Lung (tissue), 12 donors: ENCODE results near the gene EXOC6B. TPM values are rescaled to one million over a fixed set of nuclear protein-coding genes. Genes with fewer than 3 reads are reported as not detected.

Experiments used
- ATAC-seq: fragments of 200-7000 bp; cut with Tn5 transposase; one replicate; pipeline ENCODE4 v1.9.1; 2020; ENCODE audit warnings: moderate number of reproducible peaks; ENCODE audit not compliant: insufficient read depth, low FRiP score
- DNase-seq, 3 donors: peaks; one replicate each; pipeline ENCODE4 v3.0.0-alpha.2; 2013 to 2017
- H3K27ac ChIP-seq, 2 donors: one replicate each; pipeline ENCODE4 v1.5.1; 2013; ENCODE audit warnings: mild to moderate bottlenecking in 2 of 2, moderate library complexity in 2 of 2, control low read depth in 1 of 2, inconsistent platforms in 1 of 2, low read depth in 1 of 2, low read length in 1 of 2
- H3K27me3 ChIP-seq, 3 donors: one replicate each; pipeline ENCODE4 v1.5.1; 2013; ENCODE audit warnings: low read length in 2 of 3; ENCODE audit not compliant: control insufficient read depth in 3 of 3, insufficient read depth in 3 of 3
- H3K36me3 ChIP-seq, 4 donors: one replicate each; pipeline ENCODE4 v1.5.1; 2013; ENCODE audit warnings: low read length in 4 of 4, mild to moderate bottlenecking in 1 of 4, moderate library complexity in 1 of 4; ENCODE audit not compliant: control insufficient read depth in 4 of 4, insufficient read depth in 4 of 4
- H3K4me1 ChIP-seq, 5 donors: one replicate each; pipeline ENCODE4 v1.5.1; 2013; ENCODE audit warnings: low read length in 5 of 5, mild to moderate bottlenecking in 2 of 5, moderate library complexity in 1 of 5; ENCODE audit not compliant: control insufficient read depth in 5 of 5, insufficient read depth in 5 of 5
- H3K4me3 ChIP-seq: one replicate; pipeline ENCODE4 v1.5.1; 2013; ENCODE audit warnings: mild to moderate bottlenecking, control low read depth, moderate library complexity
- H3K9ac ChIP-seq, 2 donors: one replicate each; pipeline ENCODE4 v1.5.1; 2013; ENCODE audit warnings: low read length in 2 of 2, control low read depth in 1 of 2; ENCODE audit not compliant: insufficient read depth in 1 of 2
- H3K9me3 ChIP-seq, 4 donors: one replicate each; pipeline ENCODE4 v1.5.1; 2013; ENCODE audit warnings: low read length in 3 of 4, mild to moderate bottlenecking in 1 of 4, moderate library complexity in 1 of 4; ENCODE audit not compliant: control insufficient read depth in 4 of 4, insufficient read depth in 3 of 4
- CTCF ChIP-seq: IDR thresholded peaks from 2 replicates; pipeline ENCODE4 v1.5.1; 2012; ENCODE audit warnings: mild to moderate bottlenecking; ENCODE audit errors: control extremely low read depth, extremely low read depth
- WGBS, 2 donors: extraction: QIAGEN DNeasy Blood & Tissue Kit; methylation state at CpG; one replicate each; pipeline ENCODE4 v1.1.7; 2013; 5-methylcytosine and 5-hydroxymethylcytosine counted together
- polyA plus RNA-seq, 2 donors: library from polyadenylated mRNA; stranded (reverse); fragments of 200-250 nt; gene quantifications; one replicate each; pipeline ENCODE4 v1.2.1, GENCODE V29; 2013
- total RNA-seq, 2 donors: library from RNA; depleted of rRNA in 1 of 2; stranded (reverse); fragments of >200 nt in 1 of 2; gene quantifications; one replicate each; pipeline ENCODE4 v1.2.1, GENCODE V29; 2014 to 2021
- donor health status: control.
- donor health status: control.
- donor health status: Bipolar disorder and iron deficiency.
- donor health status: healthy.
- donor health status: DM: yes; HTN: yes; CAD: no.

Gene EXOC6B
- total and polyA plus RNA-seq, 4 donors: 3.3 to 46.0 (median 12.7) TPM

DNA sequence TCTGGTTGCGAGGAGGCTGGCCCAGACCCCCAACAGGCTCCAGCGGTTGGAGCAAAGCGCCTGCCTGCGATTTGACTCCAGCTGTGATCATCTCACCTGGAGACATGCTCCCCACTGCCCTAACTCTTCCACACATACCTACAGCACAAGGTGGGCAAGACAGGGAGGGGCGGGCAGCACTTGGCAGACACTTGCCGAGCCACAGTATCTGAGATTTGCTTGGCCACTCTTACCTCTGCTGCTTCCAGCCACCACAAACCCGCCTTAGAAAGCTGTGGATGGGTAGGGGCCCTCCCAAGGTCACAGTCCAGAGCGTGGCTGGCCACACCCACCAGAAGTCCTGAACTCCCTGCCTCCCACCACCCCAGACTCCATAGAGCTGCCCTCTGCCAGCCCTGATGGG lies 686.4 kb downstream of the EXOC6B start:
- H3K27ac ChIP-seq: no peak overlapping the region
- peaks cover 0 to 25% (median 9%) of the 10 kb centered on the region in 5 donors for H3K4me1 ChIP-seq
- H3K9me3 ChIP-seq: no peaks in the 10 kb centered on the region
- peaks cover 0 to 10% (median 5%) of the 10 kb centered on the region in 3 donors for H3K27me3 ChIP-seq
- DNase-seq (no peak), ATAC-seq (no peak)
- no peaks in the 10 kb centered on the region for H3K36me3 ChIP-seq
- H3K9ac ChIP-seq: no peak overlapping the region
- H3K4me3 ChIP-seq: no peak overlapping the region
- WGBS, 2 donors: 83 to 94% methylated on average over 8 of the region's 8 CpGs
- no peak for TF ChIP-seq CTCF

- no peak overlapping the region for H3K4me3 ChIP-seq
- TF ChIP-seq CTCF: no peak
- WGBS, 2 donors: 83 to 84% methylated on average over 14 of the region's 14 CpGs
- DNase-seq (no peak), ATAC-seq (no peak)
- peaks cover 0 to 8% (median 3%) of the 10 kb centered on the region in 3 donors for H3K27me3 ChIP-seq
- peaks cover 0 to 23% (median 6%) of the 10 kb centered on the region in 5 donors for H3K4me1 ChIP-seq
- no peaks in the 10 kb centered on the region for H3K36me3 ChIP-seq
- no peaks in the 10 kb centered on the region for H3K9me3 ChIP-seq
- no peak overlapping the region for H3K9ac ChIP-seq
- no peak overlapping the region for H3K27ac ChIP-seq
These were observed 686.9 kb downstream of the EXOC6B start for GRCh38 chr2:72138921-72139381.

DNA sequence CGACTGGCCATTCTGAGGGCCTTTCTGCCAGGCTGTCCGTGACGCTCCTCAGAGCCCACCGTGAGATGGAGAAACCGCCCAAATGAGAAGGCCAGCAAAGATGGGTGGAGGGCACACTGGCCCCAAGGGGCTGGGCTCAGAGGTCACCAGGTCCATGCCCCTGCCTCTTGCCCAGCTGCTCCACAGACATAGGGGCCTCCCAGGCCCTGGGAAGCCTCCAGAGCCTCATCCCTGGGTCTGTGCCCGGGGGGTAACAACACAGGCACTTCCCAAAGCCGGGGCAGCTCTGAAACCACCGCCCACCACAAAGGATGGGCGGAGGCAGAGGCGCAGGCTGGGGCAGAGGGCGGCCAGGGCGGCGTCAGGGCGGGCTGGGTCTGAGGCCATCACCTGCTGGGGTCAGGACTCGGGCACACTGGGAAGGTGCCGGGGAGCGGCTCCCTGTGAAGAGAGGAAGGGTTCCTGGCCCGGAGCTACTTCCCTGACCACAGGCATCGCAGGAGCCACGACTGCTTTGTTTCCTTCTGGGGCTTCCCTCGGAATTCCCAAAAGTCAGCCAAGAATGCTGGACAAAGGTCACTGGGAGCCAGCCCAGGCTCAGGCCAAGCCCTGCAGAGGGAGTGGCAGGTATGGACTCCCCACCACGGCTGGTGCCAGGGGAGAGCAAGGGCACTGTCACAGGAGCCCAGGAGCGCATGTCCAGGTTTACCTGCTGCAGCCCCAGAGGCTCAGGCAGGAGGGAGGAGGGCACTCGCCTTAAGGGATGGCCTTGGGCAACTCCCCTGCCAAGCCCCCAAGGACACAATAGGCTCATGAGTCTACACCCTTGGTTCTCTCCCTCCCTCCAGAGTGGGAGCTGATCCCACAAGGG lies 687.6 kb downstream of the EXOC6B start:
- H3K4me1 ChIP-seq: peaks cover 0 to 16% (median 0%) of the 10 kb centered on the region in 5 donors
- H3K9me3 ChIP-seq: no peaks in the 10 kb centered on the region
- peaks cover 0 to under 1% (median 0%) of the 10 kb centered on the region in 3 donors for H3K27me3 ChIP-seq
- H3K36me3 ChIP-seq: no peaks in the 10 kb centered on the region
- H3K9ac ChIP-seq: no peak overlapping the region
- H3K27ac ChIP-seq: no peak overlapping the region
- DNase-seq: no peak
- no peak for ATAC-seq
- H3K4me3 ChIP-seq: no peak overlapping the region
- no peak for TF ChIP-seq CTCF
- WGBS, 2 donors: 78 to 81% methylated on average over 24 of the region's 24 CpGs
